Glomerular visceral epithelial cell (primary cell): ENCODE measurements around the gene GGT5.
"Not testable (repeated sequence)": the region's sequence is repeated elsewhere in the genome, so short reads cannot be mapped to it uniquely, and the experiment has no call there.

Source experiments
- DNase-seq: peaks from one replicate; pipeline ENCODE4 v3.0.0-alpha.2; 2016; ENCODE audit errors: extremely low spot score

GGT5 gene

DNA sequence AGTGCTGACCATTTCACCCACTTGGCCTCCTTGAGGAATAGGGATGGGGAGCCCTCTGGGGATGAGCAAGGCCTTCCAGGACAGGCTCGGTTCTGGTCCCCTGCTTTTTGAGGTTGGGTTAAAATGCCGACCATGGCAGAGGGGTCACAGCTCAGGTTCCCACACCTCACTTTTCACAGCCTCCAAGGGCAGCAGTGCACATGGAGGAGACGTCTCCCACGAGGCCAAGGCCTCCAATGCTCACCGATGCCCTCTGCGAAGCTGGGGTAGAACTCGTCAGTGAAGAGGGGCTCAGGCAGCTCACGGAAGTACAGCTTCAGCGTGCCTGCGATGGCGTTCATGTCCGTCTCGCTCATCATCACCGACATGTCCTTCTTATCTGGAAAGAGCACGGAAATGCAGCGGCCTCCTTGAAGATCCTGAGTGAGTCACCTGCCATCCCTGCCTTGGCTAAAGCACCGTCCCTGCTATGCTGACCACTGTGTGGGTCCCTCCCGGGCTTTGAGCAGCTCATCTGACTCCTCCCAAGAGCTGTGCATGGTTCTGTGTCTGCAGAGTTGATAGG is 17.4 kb upstream of the GGT5 start:
- DNase-seq = not testable (repeated sequence)

GRCh38 chr22:24259459-24259858 is 14.6 kb upstream of the GGT5 start:
- DNase-seq = peak; percentile 75

DNA sequence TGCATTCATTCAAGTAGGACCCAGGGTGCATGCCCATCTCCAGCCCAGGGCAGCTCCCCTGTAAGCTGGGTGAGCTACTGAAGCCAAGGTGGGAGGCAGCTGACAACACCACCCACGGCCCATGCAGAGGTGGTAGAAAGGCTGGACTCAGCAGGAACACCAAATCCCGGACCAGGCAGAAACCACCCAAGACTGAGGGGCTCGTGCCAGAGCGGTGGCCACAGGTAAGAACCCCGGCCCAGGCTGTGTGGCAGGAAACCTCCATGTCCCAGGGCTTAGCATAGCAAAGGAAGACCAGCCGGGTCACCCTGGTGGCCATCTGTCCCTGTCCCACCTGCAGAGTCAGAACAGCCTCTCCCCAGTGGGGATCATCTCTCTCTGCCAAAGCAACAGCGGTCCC is 11.9 kb upstream of the GGT5 start:
- not testable (repeated sequence) for DNase-seq

- DNase-seq = not testable (repeated sequence)
Measured at GRCh38 chr22:24256136-24256535, 11.3 kb upstream of the GGT5 start.

GRCh38 chr22:24253126-24253525 is 8.2 kb upstream of the GGT5 start:
- not testable (repeated sequence) for DNase-seq

GRCh38 chr22:24251286-24251685 is 6.4 kb upstream of the GGT5 start:
- DNase-seq = not testable (repeated sequence)

DNA sequence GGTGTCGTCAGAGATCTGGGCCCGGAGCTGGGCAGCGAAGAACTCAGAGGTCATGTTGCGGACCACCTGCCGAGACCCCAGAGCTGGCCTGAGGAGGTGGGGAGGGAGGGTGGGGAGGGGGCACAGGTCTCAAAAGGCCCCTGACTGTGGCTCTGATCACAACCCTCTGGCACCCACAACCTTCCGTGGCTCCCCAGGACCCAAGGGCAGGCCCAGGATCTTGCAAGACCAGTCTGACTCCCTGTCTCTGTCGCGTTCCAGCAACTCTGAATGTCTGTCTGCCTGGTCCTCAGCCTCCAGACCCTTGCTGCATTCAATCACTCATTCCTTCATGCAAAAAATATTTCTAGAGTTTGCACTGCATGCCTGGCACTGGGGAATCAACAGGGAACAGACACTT is 4.5 kb upstream of the GGT5 start:
- DNase-seq = not testable (repeated sequence)

DNA sequence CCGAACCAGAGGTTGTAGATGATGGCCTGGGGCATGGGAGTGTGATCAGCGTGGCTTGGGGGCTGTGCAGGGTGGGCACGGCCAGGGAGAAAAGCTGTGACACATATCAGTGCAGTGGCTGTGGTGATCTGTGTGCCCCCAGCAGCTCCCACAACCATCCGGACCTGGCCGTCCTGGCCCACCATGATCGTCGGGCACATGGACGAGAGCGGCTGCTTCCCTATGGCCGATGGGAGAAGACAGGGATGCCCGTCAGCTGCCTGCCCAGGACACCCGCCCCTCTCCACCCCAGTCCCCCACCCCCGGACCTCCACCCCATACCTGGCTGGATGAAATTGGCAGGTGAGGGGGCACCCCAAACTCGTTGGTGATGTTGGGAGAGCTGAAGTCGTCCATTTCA is 3.7 kb upstream of the GGT5 start:
- DNase-seq = not testable (repeated sequence)

DNA sequence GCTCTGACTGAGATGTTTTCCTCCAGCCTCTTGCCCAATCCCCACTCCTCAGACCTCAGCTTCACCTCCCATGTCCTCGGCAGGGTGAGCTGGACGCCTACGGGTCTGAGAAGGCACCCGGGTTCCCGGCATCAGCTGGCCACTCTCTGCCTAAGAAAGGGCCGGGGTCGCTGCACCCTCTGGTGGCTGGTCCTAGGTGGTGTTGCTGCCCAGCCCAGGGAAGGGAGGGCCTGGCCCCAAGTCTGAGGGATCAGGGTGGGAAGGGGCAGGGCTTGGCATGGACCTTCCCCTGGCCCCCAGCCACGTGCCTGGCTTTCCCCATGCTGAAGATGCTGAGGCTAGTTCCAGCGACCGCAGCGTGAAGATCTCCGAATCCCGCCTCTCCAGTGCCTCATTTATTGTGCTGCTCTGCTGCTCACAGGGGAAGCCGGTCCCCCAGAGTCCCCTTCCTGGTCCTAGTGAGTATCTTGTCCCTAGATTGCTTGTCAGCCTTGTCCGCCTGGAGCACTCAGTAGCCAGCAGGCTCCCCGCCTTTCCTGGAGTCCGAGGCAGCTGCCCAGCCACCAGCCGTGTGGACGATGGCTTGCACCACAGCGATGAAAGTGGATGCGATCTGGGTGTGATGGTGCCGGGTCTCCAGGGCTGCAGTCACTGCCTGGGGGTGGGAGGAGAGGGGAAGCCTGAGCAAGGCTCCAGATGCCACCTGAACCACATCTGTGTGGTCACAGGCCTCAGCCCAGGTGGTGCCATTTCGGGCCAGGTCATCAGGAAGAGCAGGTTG is 2.9 kb upstream of the GGT5 start:
- peak; percentile 73 for DNase-seq

GRCh38 chr22:24247011-24247507 is 2.2 kb upstream of the GGT5 start:
- no peak for DNase-seq

DNA sequence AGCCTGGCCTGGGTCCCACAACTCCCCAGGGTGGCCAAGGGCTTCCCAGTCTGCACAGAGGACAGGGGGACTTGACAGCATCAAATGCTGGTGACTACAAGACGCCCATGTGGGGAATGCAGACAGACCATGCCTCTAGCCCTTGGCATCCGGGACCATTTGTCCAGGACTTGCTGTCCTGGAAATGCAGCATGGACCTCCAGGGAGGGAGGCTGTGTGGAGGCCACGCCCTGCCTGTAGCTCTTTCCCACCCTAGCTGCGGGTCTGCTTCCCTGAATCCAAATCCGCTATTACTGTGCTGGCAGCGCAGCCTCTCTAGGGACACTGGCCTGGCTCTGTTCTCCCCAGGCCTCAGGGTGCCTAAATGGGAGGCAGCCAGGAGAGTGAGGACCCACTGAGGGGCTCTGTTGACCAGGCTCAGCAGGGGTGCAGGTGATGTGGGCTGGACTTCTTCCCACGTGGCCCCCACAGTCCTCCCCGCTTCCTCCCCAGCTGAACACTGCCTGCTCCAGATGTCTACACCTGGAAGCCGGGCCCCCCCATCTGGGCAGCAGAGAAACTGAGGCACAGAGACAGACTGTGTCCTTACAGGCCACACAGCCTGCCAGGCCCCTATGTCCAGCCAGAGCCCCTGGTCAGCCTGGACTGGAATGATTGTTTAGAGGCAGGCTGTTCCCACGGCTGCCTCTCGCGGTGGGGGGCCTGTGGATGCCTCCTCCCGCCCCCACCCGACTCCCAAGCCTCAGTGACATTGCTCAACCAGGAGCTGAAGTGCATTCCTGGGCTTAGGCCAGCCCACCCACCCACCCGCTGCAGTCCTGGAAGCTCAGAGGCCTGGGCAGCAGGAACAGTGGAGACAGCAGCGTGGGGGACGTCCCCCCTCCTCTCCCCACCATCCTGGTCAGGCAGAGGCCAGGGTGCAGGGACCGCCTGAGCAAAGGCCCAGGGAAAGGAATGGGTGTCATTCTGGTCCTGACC is 991 bp upstream of the GGT5 start:
- not testable (repeated sequence) for DNase-seq

GRCh38 chr22:24244144-24244787 is 616 bp downstream of the GGT5 start:
- no peak for DNase-seq

DNA sequence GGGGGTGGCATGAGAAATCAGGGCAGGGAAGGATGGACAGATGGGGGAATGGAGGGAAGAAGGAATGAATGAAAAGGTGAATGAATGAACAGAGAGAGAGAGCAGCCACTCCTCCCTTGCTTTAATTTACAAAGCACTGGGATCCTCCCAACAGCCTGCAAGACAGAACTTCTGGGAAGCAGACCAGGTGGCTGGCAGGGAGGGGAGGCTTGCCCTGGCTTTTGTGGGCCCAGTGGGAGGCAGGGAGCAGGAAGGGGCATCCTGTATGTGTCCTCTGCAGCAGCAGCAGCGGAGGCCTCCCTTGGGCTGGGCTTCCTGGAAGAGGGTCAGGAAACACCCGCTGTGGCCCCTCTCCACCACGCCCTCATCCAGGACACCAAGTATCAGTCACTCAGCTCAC is 1.5 kb downstream of the GGT5 start:
- not testable (repeated sequence) for DNase-seq

DNA sequence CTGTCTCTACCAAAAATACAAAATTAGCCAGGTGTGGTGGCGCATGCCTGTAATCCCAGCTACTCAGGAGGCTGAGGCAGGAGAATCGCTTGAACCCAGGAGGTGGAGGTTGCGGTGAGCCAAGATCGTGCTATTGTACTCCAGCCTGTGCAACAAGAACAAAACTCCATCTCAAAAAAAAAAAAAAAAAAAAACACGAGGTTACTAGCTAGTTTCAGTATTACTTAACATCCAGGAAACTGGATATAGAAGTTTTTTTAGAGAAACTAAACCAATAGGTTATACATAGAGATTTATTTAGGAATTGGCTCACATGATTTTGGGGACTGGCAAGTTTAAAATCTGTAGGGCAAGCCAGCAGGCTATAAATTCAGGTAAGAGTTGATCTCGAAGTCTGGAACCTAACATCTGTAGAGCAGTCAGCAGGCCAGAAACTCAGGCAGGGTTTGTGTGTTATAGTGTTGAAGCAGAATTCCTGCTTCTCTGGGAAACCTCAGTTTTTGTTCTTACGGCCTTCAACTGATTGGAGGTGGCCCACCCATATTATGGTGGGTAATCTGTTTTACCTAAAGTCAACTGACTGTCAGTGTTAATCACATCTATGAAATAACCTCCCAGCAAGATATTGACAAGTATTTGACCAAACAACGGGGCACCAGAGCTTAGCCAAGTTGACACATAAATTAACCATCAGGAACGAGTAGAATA is 3.7 kb downstream of the GGT5 start:
- DNase-seq = not testable (repeated sequence)

GRCh38 chr22:24240381-24240780 is 4.5 kb downstream of the GGT5 start:
- no peak for DNase-seq

- not testable (repeated sequence) for DNase-seq
Measured at GRCh38 chr22:24238101-24238694, 6.7 kb downstream of the GGT5 start.

- DNase-seq = no peak
Measured at GRCh38 chr22:24236656-24237055, 8.2 kb downstream of the GGT5 start.

GRCh38 chr22:24235315-24235714 is 9.6 kb downstream of the GGT5 start:
- DNase-seq = no peak

- no peak for DNase-seq
Measured at GRCh38 chr22:24233816-24234215, 11.1 kb downstream of the GGT5 start.

GRCh38 chr22:24233235-24233634 is 11.6 kb downstream of the GGT5 start:
- DNase-seq = no peak

- DNase-seq = no peak
Measured at GRCh38 chr22:24232725-24233124, 12.2 kb downstream of the GGT5 start.
